ENCODE data around the gene PTPRN2.

- TF ChIP-seq POLR2A (IDR thresholded peaks at IDR 0.05; ENCODE audit: control extremely low read depth in 1 of 2, low read depth in 2 of 2, low read length in 2 of 2), result no peak
- TF ChIP-seq, protein P1, sequence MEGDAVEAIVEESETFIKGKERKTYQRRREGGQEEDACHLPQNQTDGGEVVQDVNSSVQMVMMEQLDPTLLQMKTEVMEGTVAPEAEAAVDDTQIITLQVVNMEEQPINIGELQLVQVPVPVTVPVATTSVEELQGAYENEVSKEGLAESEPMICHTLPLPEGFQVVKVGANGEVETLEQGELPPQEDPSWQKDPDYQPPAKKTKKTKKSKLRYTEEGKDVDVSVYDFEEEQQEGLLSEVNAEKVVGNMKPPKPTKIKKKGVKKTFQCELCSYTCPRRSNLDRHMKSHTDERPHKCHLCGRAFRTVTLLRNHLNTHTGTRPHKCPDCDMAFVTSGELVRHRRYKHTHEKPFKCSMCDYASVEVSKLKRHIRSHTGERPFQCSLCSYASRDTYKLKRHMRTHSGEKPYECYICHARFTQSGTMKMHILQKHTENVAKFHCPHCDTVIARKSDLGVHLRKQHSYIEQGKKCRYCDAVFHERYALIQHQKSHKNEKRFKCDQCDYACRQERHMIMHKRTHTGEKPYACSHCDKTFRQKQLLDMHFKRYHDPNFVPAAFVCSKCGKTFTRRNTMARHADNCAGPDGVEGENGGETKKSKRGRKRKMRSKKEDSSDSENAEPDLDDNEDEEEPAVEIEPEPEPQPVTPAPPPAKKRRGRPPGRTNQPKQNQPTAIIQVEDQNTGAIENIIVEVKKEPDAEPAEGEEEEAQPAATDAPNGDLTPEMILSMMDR (IDR thresholded peaks at IDR 0.05; ENCODE audit: control extremely low read depth in 1 of 3, insufficient read depth in 1 of 3, low read depth in 1 of 3, low read length in 3 of 3), result peak; percentile 41 to 67 (median 65)
- TF ChIP-seq EGR1 (IDR thresholded peaks at IDR 0.05; ENCODE audit: borderline replicate concordance, low read depth, low read length), result no peak
- TF ChIP-seq SRF (IDR thresholded peaks at IDR 0.05; ENCODE audit: low read depth, low read length), result no peak
- no peak for TF ChIP-seq SIX5 (IDR thresholded peaks at IDR 0.05; ENCODE audit: low read depth, low read length)
- TF ChIP-seq POLR2AphosphoS5 (IDR thresholded peaks at IDR 0.05; ENCODE audit: low read depth, low read length), result no peak
These were observed 191.8 kb downstream of the PTPRN2 start for GRCh38 chr7:158395780-158396278.

Measured in H1 (cell line).